GM12878 (cell line): ENCODE data around the gene CWC25. TPM values are rescaled to one million over a fixed set of nuclear protein-coding genes. Genes with fewer than 3 reads are reported as not detected.

Source experiments
- BCL3 ChIP-seq: IDR thresholded peaks from 2 replicates; pipeline ENCODE4 v1.6.1; 2011; ENCODE audit warnings: borderline replicate concordance, low read depth, mild to moderate bottlenecking, moderate library complexity, low read length; ENCODE audit not compliant: insufficient read depth, poor library complexity, severe bottlenecking
- BHLHE40 ChIP-seq, 2 experiments: fragments of 450-650 bp in 1 of 2; IDR thresholded peaks; 2 replicates each; pipeline ENCODE4 v1.6.1; 2011 to 2017; ENCODE audit warnings: low read depth in 2 of 2, borderline replicate concordance in 1 of 2, improper control_type of control experiment in 1 of 2, low read length in 1 of 2, mild to moderate bottlenecking in 1 of 2
- CHD4 ChIP-seq: fragments of 200-600 bp; sonication (generic); IDR thresholded peaks from 2 replicates; pipeline ENCODE4 v1.6.1; 2016; ENCODE audit warnings: mild to moderate bottlenecking
- EP300 ChIP-seq, 2 experiments: fragments of 150-350 bp in 1 of 2; IDR thresholded peaks; 2 replicates each; pipeline ENCODE4 v1.6.1; 2011 to 2012; ENCODE audit warnings: low read depth in 2 of 2, low read length in 2 of 2, borderline replicate concordance in 1 of 2, improper control_type of control experiment in 1 of 2, inconsistent platforms in 1 of 2; ENCODE audit not compliant: control insufficient read depth in 1 of 2
- ESRRA ChIP-seq: IDR thresholded peaks from 2 replicates; pipeline ENCODE4 v1.6.1; 2012; ENCODE audit warnings: mild to moderate bottlenecking, low read length, improper control_type of control experiment
- EZH2 ChIP-seq: IDR thresholded peaks from 2 replicates; pipeline ENCODE4 v1.6.1; 2012; ENCODE audit warnings: low read depth, mild to moderate bottlenecking, control low read depth, inconsistent platforms, low read length, borderline replicate concordance; ENCODE audit not compliant: control insufficient read depth
- GATAD2B ChIP-seq: fragments of 450-650 bp; conservative IDR thresholded peaks from 2 replicates; pipeline ENCODE4 v1.6.1; 2017; ENCODE audit warnings: low read depth, mild to moderate bottlenecking, moderate library complexity
- IRF4 ChIP-seq: IDR thresholded peaks from 2 replicates; pipeline ENCODE4 v1.6.1; 2011; ENCODE audit warnings: low read depth, low read length
- MEF2A ChIP-seq: IDR thresholded peaks from 2 replicates; pipeline ENCODE4 v1.6.1; 2011; ENCODE audit warnings: low read depth, mild to moderate bottlenecking, low read length, moderate library complexity; ENCODE audit not compliant: insufficient read depth
- MTA2 ChIP-seq: fragments of 450-650 bp; IDR thresholded peaks from 2 replicates; pipeline ENCODE4 v1.6.1; 2016; ENCODE audit warnings: low read depth, mild to moderate bottlenecking, moderate library complexity
- PAX5 ChIP-seq: IDR thresholded peaks from 2 replicates; pipeline ENCODE4 v1.6.1; 2011; ENCODE audit warnings: low read depth, low read length, borderline replicate concordance
- POLR2AphosphoS2 ChIP-seq: IDR thresholded peaks from 2 replicates; pipeline ENCODE4 v1.6.1; 2011; ENCODE audit warnings: low read depth, mild to moderate bottlenecking, low read length, improper control_type of control experiment, moderate library complexity
- REST ChIP-seq: IDR thresholded peaks from 2 replicates; pipeline ENCODE4 v1.6.1; 2012; ENCODE audit warnings: mild to moderate bottlenecking, low read depth, low read length
- SMARCA5 ChIP-seq: fragments of 450-650 bp; IDR thresholded peaks from 2 replicates; pipeline ENCODE4 v1.6.1; 2017; ENCODE audit warnings: mild to moderate bottlenecking
- TBL1XR1 ChIP-seq: IDR thresholded peaks from 2 replicates; pipeline ENCODE4 v1.6.1; 2012; ENCODE audit warnings: low read depth, low read length, improper control_type of control experiment
- polyA plus RNA-seq, 11 experiments: library from polyadenylated mRNA; depleted of rRNA in 4 of 11; unstranded in 6 of 11; stranded (reverse) in 5 of 11; fragments of >200 nt; fragmentation: Nextera tagmentation in 4 of 11; fragmentation: Illumina TruSeq in 1 of 11; extraction: Ambion mirVana in 4 of 11; extraction: Trizol in 1 of 11; gene quantifications; 1 replicate in 1 of 11; 2 replicates in 10 of 11; pipeline versions ENCODE4 v1.2.1 to v1.2.3, GENCODE V29; 2011 to 2016; ENCODE audit warnings: inconsistent platforms in 2 of 11, missing spikeins in 2 of 11, low read depth in 1 of 11
- total RNA-seq, 4 experiments: library from RNA; depleted of rRNA in 3 of 4; stranded (reverse); fragments of >200 nt in 3 of 4; fragmentation: Illumina TruSeq in 1 of 4; extraction: Trizol in 1 of 4; gene quantifications; 2 replicates each; pipeline versions ENCODE4 v1.2.1 to v1.2.3, GENCODE V29; 2013 to 2021
- TF ChIP-seq, protein P1 (sequence below): fragments of 450-650 bp; IDR thresholded peaks from 2 replicates; pipeline ENCODE4 v1.6.1; 2017; ENCODE audit warnings: mild to moderate bottlenecking, moderate library complexity
- TF ChIP-seq, protein P2 (sequence below): fragments of 450-650 bp; IDR thresholded peaks from 2 replicates; pipeline ENCODE4 v1.6.1; 2017; ENCODE audit warnings: mild to moderate bottlenecking, low read depth, inconsistent platforms; ENCODE audit not compliant: poor library complexity, severe bottlenecking

The CWC25 gene
- total and polyA plus RNA-seq, 10 of the 15 experiments (the other 5 are each of a cell fraction or from before 2014, with no cell fraction given), result 14.7 to 29.7 (median 22.9) TPM

- no peak for TF ChIP-seq PAX5
- peak; percentile 94 for TF ChIP-seq SMARCA5
- TF ChIP-seq GATAD2B, result 0 out of 2 replicates have a peak, but pooled peaks have one; percentile 56
- TF ChIP-seq EZH2, result no peak
- peak; percentile 85; the same call in 1 of the 2 replicates for TF ChIP-seq TBL1XR1
- TF ChIP-seq POLR2AphosphoS2, result no peak
- no peak for TF ChIP-seq BCL3
- peak; percentile 71; the same call in 1 of the 2 replicates for TF ChIP-seq MTA2
- TF ChIP-seq, protein P1, sequence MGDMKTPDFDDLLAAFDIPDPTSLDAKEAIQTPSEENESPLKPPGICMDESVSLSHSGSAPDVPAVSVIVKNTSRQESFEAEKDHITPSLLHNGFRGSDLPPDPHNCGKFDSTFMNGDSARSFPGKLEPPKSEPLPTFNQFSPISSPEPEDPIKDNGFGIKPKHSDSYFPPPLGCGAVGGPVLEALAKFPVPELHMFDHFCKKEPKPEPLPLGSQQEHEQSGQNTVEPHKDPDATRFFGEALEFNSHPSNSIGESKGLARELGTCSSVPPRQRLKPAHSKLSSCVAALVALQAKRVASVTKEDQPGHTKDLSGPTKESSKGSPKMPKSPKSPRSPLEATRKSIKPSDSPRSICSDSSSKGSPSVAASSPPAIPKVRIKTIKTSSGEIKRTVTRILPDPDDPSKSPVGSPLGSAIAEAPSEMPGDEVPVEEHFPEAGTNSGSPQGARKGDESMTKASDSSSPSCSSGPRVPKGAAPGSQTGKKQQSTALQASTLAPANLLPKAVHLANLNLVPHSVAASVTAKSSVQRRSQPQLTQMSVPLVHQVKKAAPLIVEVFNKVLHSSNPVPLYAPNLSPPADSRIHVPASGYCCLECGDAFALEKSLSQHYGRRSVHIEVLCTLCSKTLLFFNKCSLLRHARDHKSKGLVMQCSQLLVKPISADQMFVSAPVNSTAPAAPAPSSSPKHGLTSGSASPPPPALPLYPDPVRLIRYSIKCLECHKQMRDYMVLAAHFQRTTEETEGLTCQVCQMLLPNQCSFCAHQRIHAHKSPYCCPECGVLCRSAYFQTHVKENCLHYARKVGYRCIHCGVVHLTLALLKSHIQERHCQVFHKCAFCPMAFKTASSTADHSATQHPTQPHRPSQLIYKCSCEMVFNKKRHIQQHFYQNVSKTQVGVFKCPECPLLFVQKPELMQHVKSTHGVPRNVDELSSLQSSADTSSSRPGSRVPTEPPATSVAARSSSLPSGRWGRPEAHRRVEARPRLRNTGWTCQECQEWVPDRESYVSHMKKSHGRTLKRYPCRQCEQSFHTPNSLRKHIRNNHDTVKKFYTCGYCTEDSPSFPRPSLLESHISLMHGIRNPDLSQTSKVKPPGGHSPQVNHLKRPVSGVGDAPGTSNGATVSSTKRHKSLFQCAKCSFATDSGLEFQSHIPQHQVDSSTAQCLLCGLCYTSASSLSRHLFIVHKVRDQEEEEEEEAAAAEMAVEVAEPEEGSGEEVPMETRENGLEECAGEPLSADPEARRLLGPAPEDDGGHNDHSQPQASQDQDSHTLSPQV, result no peak
- no peak for TF ChIP-seq ESRRA
- TF ChIP-seq EP300 (IDR thresholded peaks at IDR 0.05; ENCODE audit: borderline replicate concordance in 1 of 2, control insufficient read depth in 1 of 2, low read depth in 2 of 2, low read length in 2 of 2), result 0 out of 4 replicates have a peak, but pooled peaks of 1 of the 2 experiments have one; percentile 7
- no peak for TF ChIP-seq IRF4
- TF ChIP-seq BHLHE40 (IDR thresholded peaks at IDR 0.05; ENCODE audit: borderline replicate concordance in 1 of 2, low read depth in 2 of 2, low read length in 1 of 2), result no peak
- no peak for TF ChIP-seq MEF2A
- TF ChIP-seq CHD4, result no peak
- TF ChIP-seq, protein P2, sequence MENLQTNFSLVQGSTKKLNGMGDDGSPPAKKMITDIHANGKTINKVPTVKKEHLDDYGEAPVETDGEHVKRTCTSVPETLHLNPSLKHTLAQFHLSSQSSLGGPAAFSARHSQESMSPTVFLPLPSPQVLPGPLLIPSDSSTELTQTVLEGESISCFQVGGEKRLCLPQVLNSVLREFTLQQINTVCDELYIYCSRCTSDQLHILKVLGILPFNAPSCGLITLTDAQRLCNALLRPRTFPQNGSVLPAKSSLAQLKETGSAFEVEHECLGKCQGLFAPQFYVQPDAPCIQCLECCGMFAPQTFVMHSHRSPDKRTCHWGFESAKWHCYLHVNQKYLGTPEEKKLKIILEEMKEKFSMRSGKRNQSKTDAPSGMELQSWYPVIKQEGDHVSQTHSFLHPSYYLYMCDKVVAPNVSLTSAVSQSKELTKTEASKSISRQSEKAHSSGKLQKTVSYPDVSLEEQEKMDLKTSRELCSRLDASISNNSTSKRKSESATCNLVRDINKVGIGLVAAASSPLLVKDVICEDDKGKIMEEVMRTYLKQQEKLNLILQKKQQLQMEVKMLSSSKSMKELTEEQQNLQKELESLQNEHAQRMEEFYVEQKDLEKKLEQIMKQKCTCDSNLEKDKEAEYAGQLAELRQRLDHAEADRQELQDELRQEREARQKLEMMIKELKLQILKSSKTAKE, result peak; percentile 41
- TF ChIP-seq REST, result no peak
These were observed 73.3 kb downstream of the CWC25 start (continued) for GRCh38 chr17:38751808-38752307.
